ENCODE data around the gene SULT1A2. TPM values are rescaled to one million over a fixed set of nuclear protein-coding genes. Genes with fewer than 3 reads are reported as not detected.

SULT1A2 gene
- total RNA-seq, 1 experiment from 2014 or later: 0.43 TPM

DNA sequence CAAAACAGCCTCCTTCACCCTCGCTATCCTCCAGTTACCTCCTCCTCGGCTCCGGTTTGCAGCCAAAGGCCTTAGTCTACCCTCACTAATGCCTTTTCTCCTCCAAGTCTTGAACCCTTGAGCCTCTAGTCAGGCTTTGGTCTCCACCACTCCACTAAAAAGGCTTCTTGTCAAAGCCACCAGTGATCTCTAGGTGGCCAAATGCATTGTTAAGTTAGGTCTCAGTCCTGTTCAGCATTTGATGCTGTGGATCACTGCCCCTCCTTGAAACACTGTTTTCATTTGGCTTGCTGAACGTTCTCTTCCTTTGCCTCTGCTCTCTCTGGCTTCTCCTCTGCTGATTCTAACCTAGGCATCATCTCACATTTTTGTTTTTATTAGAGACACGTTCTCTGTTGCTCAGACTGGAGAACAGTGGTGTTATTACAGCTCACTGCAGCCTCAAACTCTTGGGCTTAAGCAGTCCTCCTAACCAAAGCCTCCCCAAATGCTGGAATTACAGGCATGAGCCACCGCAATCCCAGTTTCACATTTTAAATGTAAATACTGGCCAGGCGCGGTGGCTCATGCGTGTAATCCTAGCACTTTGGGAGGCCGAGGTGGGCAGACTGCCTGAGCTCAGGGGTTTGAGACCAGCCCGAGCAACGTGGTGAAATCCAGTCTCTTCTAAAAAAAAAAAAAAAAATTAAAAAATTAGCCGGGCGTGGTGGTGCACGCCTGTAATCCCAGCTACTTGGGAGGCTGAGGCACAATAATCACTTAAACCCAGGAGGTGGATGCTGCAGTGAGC lies 42.0 kb downstream of the SULT1A2 start:
- H3K9me3 Mint-ChIP-seq (ENCODE audit: unreplicated experiment): no peaks in the 10 kb centered on the region
- TF ChIP-seq, protein P1, sequence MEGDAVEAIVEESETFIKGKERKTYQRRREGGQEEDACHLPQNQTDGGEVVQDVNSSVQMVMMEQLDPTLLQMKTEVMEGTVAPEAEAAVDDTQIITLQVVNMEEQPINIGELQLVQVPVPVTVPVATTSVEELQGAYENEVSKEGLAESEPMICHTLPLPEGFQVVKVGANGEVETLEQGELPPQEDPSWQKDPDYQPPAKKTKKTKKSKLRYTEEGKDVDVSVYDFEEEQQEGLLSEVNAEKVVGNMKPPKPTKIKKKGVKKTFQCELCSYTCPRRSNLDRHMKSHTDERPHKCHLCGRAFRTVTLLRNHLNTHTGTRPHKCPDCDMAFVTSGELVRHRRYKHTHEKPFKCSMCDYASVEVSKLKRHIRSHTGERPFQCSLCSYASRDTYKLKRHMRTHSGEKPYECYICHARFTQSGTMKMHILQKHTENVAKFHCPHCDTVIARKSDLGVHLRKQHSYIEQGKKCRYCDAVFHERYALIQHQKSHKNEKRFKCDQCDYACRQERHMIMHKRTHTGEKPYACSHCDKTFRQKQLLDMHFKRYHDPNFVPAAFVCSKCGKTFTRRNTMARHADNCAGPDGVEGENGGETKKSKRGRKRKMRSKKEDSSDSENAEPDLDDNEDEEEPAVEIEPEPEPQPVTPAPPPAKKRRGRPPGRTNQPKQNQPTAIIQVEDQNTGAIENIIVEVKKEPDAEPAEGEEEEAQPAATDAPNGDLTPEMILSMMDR (IDR thresholded peaks at IDR 0.05; ENCODE audit: insufficient read depth in 1 of 2, low read depth in 1 of 2, low read length in 1 of 2, severe bottlenecking in 1 of 2, unreplicated experiment in 1 of 2): no peak
- peaks cover 17% of the 10 kb centered on the region for H3K36me3 Mint-ChIP-seq (ENCODE audit: insufficient read depth, unreplicated experiment)
- peak overlapping the region; percentile 40 for H3K4me3 ChIP-seq (ENCODE audit: low read depth, low read length)
- no peaks in the 10 kb centered on the region; the same call in 1 of the 2 replicates for H3K36me3 ChIP-seq (ENCODE audit: control insufficient read depth, insufficient read depth, low read length)
- H3K27ac Mint-ChIP-seq (ENCODE audit: unreplicated experiment): peak overlapping the region; percentile 88
- TSS peak; percentile 49 for BruUV-seq (replicated peaks)
- no peaks in the 10 kb centered on the region for H3K27me3 ChIP-seq (replicated peaks; ENCODE audit: control insufficient read depth, insufficient read depth, low read length)
- no peaks in the 10 kb centered on the region for H3K9me3 ChIP-seq
- peak overlapping the region; percentile 76 for H3K4me3 Mint-ChIP-seq (ENCODE audit: unreplicated experiment)
- no peaks in the 10 kb centered on the region for H3K27me3 Mint-ChIP-seq (ENCODE audit: insufficient read depth, unreplicated experiment)
- no peak for DNase-seq
- POLR2A ChIA-PET: interaction anchor here (0.5 kb wide), 1 partner anchor 64 kb away, joined by 4 read pairs; no protein-coding TSS in a partner anchor
- no peaks in the 10 kb centered on the region for H3K4me1 ChIP-seq
- H3K4me1 Mint-ChIP-seq (ENCODE audit: low read depth, unreplicated experiment): peaks cover 8% of the 10 kb centered on the region
- intact Hi-C loops (cut with micrococcal nuclease; ENCODE audit: unreplicated experiment): no loop called here
- CTCF ChIA-PET: interaction anchor here (1.0 kb wide), 1 partner anchor 14 kb away, joined by 4 read pairs; no protein-coding TSS in a partner anchor

DNA sequence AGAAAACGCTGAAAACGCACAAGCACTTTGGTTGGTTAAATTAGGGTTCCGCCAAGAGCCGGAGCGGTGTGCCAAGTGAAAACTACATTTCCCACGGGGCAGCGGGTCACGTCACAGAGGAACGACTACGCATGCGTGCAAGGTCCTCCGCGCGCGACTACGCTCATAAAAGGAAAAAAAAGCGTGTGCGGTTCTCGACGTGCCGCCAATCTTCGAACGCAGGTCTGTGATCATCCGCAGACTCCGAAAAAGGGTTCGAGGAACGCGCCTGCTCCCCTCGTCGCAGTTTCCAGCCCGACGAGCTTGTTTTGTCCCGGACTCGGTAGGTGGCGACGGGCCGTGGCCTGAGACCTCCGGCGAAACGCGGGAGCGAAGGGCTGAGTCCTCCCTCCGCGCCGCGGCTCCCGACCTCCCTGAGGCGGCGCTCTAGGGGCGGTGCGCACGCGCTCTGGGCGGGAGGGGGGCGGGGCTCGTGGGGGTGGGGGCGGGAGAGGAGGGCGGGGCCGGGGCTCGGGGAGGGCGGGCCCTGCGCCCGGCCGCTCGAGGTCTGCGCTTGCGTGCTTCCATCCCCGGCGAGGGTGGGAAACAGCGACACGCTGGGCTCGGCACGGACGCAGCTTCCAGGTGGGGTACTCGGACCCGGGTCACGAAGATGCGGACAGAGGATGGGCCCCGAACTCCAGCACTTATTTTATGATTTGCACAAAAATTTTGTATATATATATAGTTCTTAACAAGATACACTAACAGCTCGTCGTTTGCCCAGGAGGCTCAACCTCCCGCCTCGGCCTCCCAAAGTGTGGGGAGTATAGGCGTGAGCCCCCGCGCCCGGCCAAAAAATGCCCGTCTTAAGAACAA lies 42.8 kb downstream of the SULT1A2 start, which contains the start of gene SGF29:
TSS of gene SGF29 (plus strand) at position 145 of the 858 bp plus-strand sequence. CDS start 27,150 bp downstream, outside the sequence.
- H3K36me3 ChIP-seq (ENCODE audit: control insufficient read depth, insufficient read depth, low read length): no peaks in the 10 kb centered on the region
- H3K4me3 Mint-ChIP-seq (ENCODE audit: unreplicated experiment): peak within 1 kb of the TSS; percentile 76
- ChIA-PET POLR2A (interaction anchor here (0.5 kb wide), 1 partner anchor 64 kb away, joined by 4 read pairs; no protein-coding TSS in a partner anchor), CTCF (interaction anchor here (0.6 to 1.0 kb wide), 4 partner anchors 13 to 424 kb away, joined by 3 to 6 read pairs (median 4); no protein-coding TSS in a partner anchor)
- H3K36me3 Mint-ChIP-seq (ENCODE audit: insufficient read depth, unreplicated experiment): peaks cover 15% of the 10 kb centered on the region
- H3K27ac Mint-ChIP-seq (ENCODE audit: unreplicated experiment): peak within 1 kb of the TSS; percentile 88
- TSS peak; percentile 97 for BruUV-seq (replicated peaks)
- TF ChIP-seq, protein P1 (IDR thresholded peaks at IDR 0.05; ENCODE audit: insufficient read depth in 1 of 2, low read depth in 1 of 2, low read length in 1 of 2, severe bottlenecking in 1 of 2, unreplicated experiment in 1 of 2): peak in 1 of 2 experiments; percentile 22
- peak within 1 kb of the TSS; percentile 72 for H3K4me3 ChIP-seq (ENCODE audit: low read depth, low read length)
- H3K9me3 Mint-ChIP-seq (ENCODE audit: unreplicated experiment): no peaks in the 10 kb centered on the region
- no peaks in the 10 kb centered on the region for H3K27me3 Mint-ChIP-seq (ENCODE audit: insufficient read depth, unreplicated experiment)
- DNase-seq: peak; percentile 87
- intact Hi-C loops (cut with micrococcal nuclease; ENCODE audit: unreplicated experiment): no loop called here
- H3K4me1 ChIP-seq: no peaks in the 10 kb centered on the region
- peaks cover 8% of the 10 kb centered on the region for H3K4me1 Mint-ChIP-seq (ENCODE audit: low read depth, unreplicated experiment)
- no peaks in the 10 kb centered on the region for H3K27me3 ChIP-seq (replicated peaks; ENCODE audit: control insufficient read depth, insufficient read depth, low read length)
- no peaks in the 10 kb centered on the region for H3K9me3 ChIP-seq
